H1 (cell line): Measurements from ENCODE around the gene TEX51. TPM values are rescaled to one million over a fixed set of nuclear protein-coding genes. Genes with fewer than 3 reads are reported as not detected.

Source experiments
- CTCF ChIA-PET: fragments of 300-600 bp; sonication (Branson Sonifier 250); formaldehyde crosslinking; loops from one replicate; lab custom pipeline; 2021; ENCODE audit not compliant: partially characterized antibody; lab: Charles Lee
- POLR2A ChIA-PET: fragments of 300-600 bp; sonication (Branson Sonifier 250); formaldehyde crosslinking; loops from one replicate; lab custom pipeline; 2021; ENCODE audit warnings: inconsistent platforms; ENCODE audit not compliant: partially characterized antibody; lab: Charles Lee
- DNase-seq, 2 experiments: peaks; one replicate each; pipeline versions ENCODE4 v3.0.0 to v3.0.0-alpha.2; 2010 to 2022; ENCODE audit warnings: low spot score in 2 of 2, low read depth in 1 of 2, mixed read lengths in 1 of 2
- FAIRE-seq: peaks from 2 replicates; lab custom pipeline; 2011; peaks lifted over from hg19 to GRCh38; lab: Jason Lieb, UNC
- H2AFZ ChIP-seq: 2 replicates; pipeline ENCODE4 v1.8.1; 2012; ENCODE audit warnings: low read length, inconsistent platforms
- H2AK5ac ChIP-seq: 2 replicates; pipeline ENCODE4 v1.6.1; 2013; ENCODE audit warnings: low read depth, low read length
- H2BK120ac ChIP-seq: replicated peaks from 2 replicates; pipeline ENCODE3; 2013; ENCODE audit warnings: low read depth, low read length, inconsistent platforms
- H2BK12ac ChIP-seq: 2 replicates; pipeline ENCODE4 v1.6.1; 2013; ENCODE audit warnings: low read depth, low read length
- H2BK15ac ChIP-seq: 2 replicates; pipeline ENCODE4 v1.6.1; 2013; ENCODE audit warnings: low read length
- H2BK20ac ChIP-seq: 2 replicates; pipeline ENCODE4 v1.6.1; 2013; ENCODE audit warnings: low read length
- H2BK5ac ChIP-seq: 2 replicates; pipeline ENCODE4 v1.6.1; 2013; ENCODE audit warnings: low read depth, low read length
- H3K14ac ChIP-seq: 2 replicates; pipeline ENCODE4 v1.6.1; 2013; ENCODE audit warnings: inconsistent platforms; ENCODE audit not compliant: insufficient read length
- H3K18ac ChIP-seq: 2 replicates; pipeline ENCODE4 v1.6.1; 2013; ENCODE audit warnings: low read length; ENCODE audit errors: extremely low read depth
- H3K23ac ChIP-seq: 2 replicates; pipeline ENCODE4 v1.6.1; 2013; ENCODE audit warnings: inconsistent platforms; ENCODE audit not compliant: insufficient read length
- H3K23me2 ChIP-seq: 2 replicates; pipeline ENCODE4 v1.6.1; 2013; ENCODE audit warnings: low read depth, low read length
- H3K27ac ChIP-seq: 2 replicates; pipeline ENCODE4 v1.6.1; 2011; ENCODE audit warnings: low read depth, low read length, inconsistent platforms
- H3K27me3 ChIP-seq, 4 experiments: replicated peaks in 1 of 4; 1 replicate in 1 of 4; 2 replicates in 3 of 4; pipeline versions ENCODE4 v1.6.1 to v1.8.1; 2011 to 2013; ENCODE audit warnings: low read length in 3 of 4, mild to moderate bottlenecking in 3 of 4, inconsistent platforms in 2 of 4, mixed read lengths in 2 of 4, moderate library complexity in 1 of 4; ENCODE audit not compliant: control insufficient read depth in 3 of 4, insufficient read depth in 3 of 4; ENCODE audit errors: extremely low read depth in 1 of 4
- H3K36me3 ChIP-seq, 4 experiments: 2 replicates each; pipeline versions ENCODE4 v1.6.1 to v1.8.1; 2011 to 2013; ENCODE audit warnings: mild to moderate bottlenecking in 4 of 4, low read length in 3 of 4, moderate library complexity in 2 of 4, control low read depth in 1 of 4, inconsistent platforms in 1 of 4; ENCODE audit not compliant: insufficient read depth in 4 of 4, control insufficient read depth in 2 of 4
- H3K4ac ChIP-seq: replicated peaks from 2 replicates; pipeline ENCODE3; 2013; ENCODE audit warnings: low read length, low read depth, mixed read lengths, inconsistent platforms; ENCODE audit not compliant: insufficient read length
- H3K4me1 ChIP-seq, 4 experiments: replicated peaks in 1 of 4; 1 replicate in 1 of 4; 2 replicates in 3 of 4; pipeline versions ENCODE4 v1.6.1 to v1.8.1; 2011 to 2013; ENCODE audit warnings: low read length in 3 of 4, inconsistent platforms in 2 of 4, mixed read lengths in 1 of 4; ENCODE audit not compliant: insufficient read depth in 4 of 4, control insufficient read depth in 3 of 4
- H3K4me2 ChIP-seq, 2 experiments: 2 replicates each; pipeline versions ENCODE4 v1.6.1 to v1.8.1; 2011 to 2013; ENCODE audit warnings: low read depth in 2 of 2, low read length in 2 of 2, control low read depth in 1 of 2, inconsistent platforms in 1 of 2, mild to moderate bottlenecking in 1 of 2; ENCODE audit not compliant: insufficient read depth in 1 of 2
- H3K4me3 ChIP-seq, 4 experiments: fragments of 200-600, 300-600 bp in 1 of 4; sonication (generic), shearing (Covaris generic), sonication (Bioruptor Twin) in 1 of 4; 2 replicates each; pipeline versions ENCODE4 v1.5.1 to v1.8.1; 2011 to 2016; ENCODE audit warnings: low read length in 4 of 4, low read depth in 3 of 4, control low read depth in 2 of 4, inconsistent platforms in 2 of 4, mild to moderate bottlenecking in 2 of 4, mixed read lengths in 1 of 4, moderate library complexity in 1 of 4; ENCODE audit not compliant: insufficient read depth in 2 of 4; ENCODE audit errors: extremely low read depth in 1 of 4
- H3K56ac ChIP-seq: replicated peaks from 2 replicates; pipeline ENCODE3; 2013; ENCODE audit warnings: low read depth, mild to moderate bottlenecking, mixed read lengths, low read length, inconsistent platforms; ENCODE audit not compliant: insufficient read length
- H3K79me1 ChIP-seq: 2 replicates; pipeline ENCODE4 v1.6.1; 2013; ENCODE audit warnings: low read depth, low read length, control low read depth
- H3K79me2 ChIP-seq, 2 experiments: 2 replicates each; pipeline versions ENCODE4 v1.6.1 to v1.8.1; 2012 to 2013; ENCODE audit warnings: low read length in 2 of 2, mild to moderate bottlenecking in 2 of 2, inconsistent platforms in 1 of 2; ENCODE audit not compliant: insufficient read depth in 2 of 2, control insufficient read depth in 1 of 2
- H3K9ac ChIP-seq, 4 experiments: replicated peaks in 1 of 4; 1 replicate in 1 of 4; 2 replicates in 3 of 4; pipeline versions ENCODE4 v1.6.1 to v1.8.1; 2011 to 2013; ENCODE audit warnings: low read depth in 3 of 4, low read length in 3 of 4, control low read depth in 2 of 4, mild to moderate bottlenecking in 2 of 4, moderate library complexity in 2 of 4, inconsistent platforms in 1 of 4; ENCODE audit errors: extremely low read depth in 1 of 4
- H3K9me3 ChIP-seq, 2 experiments: 2 replicates each; pipeline versions ENCODE4 v1.6.1 to v1.8.1; 2012 to 2013; ENCODE audit warnings: mild to moderate bottlenecking in 2 of 2, moderate library complexity in 2 of 2, control low read depth in 1 of 2, inconsistent platforms in 1 of 2, low read depth in 1 of 2, low read length in 1 of 2, mixed read lengths in 1 of 2; ENCODE audit not compliant: insufficient read depth in 2 of 2
- H4K20me1 ChIP-seq, 2 experiments: replicated peaks in 1 of 2; 2 replicates each; pipeline versions ENCODE3 to v1.8.1; 2011 to 2013; ENCODE audit warnings: inconsistent platforms in 2 of 2, low read length in 2 of 2, mild to moderate bottlenecking in 1 of 2; ENCODE audit not compliant: insufficient read depth in 2 of 2, control insufficient read depth in 1 of 2
- H4K5ac ChIP-seq: 2 replicates; pipeline ENCODE4 v1.6.1; 2013; ENCODE audit warnings: low read length, low read depth, mixed read lengths, inconsistent platforms; ENCODE audit not compliant: insufficient read length
- H4K8ac ChIP-seq: 2 replicates; pipeline ENCODE4 v1.8.0; 2013; ENCODE audit warnings: mild to moderate bottlenecking, moderate library complexity, low read length, inconsistent platforms; ENCODE audit not compliant: insufficient read depth; ENCODE audit errors: extremely low read depth
- H4K91ac ChIP-seq: replicated peaks from 2 replicates; pipeline ENCODE3; 2013; ENCODE audit warnings: low read length, mixed read lengths, inconsistent platforms; ENCODE audit not compliant: insufficient read length
- CBX8 ChIP-seq: fragments of 300-800, 300-1000 bp; sonication (generic); IDR thresholded peaks from 2 replicates; pipeline ENCODE4 v1.7.1; 2016; ENCODE audit warnings: low read depth, low read length, borderline replicate concordance
- CHD2 ChIP-seq: IDR thresholded peaks from 2 replicates; pipeline ENCODE4 v1.6.1; 2012; ENCODE audit warnings: low read length, improper control_type of control experiment
- EGR1 ChIP-seq: IDR thresholded peaks from 2 replicates; pipeline ENCODE4 v1.6.1; 2011; ENCODE audit warnings: low read depth, low read length, borderline replicate concordance
- HDAC2 ChIP-seq, 2 experiments: fragments of 300-600 bp in 1 of 2; sonication (generic) in 1 of 2; IDR thresholded peaks; 2 replicates each; pipeline ENCODE4 v1.6.1; 2011 to 2012; ENCODE audit warnings: low read depth in 2 of 2, low read length in 2 of 2, mild to moderate bottlenecking in 2 of 2, moderate library complexity in 2 of 2, borderline replicate concordance in 1 of 2, inconsistent platforms in 1 of 2
- HDAC6 ChIP-seq: IDR thresholded peaks from one replicate; pipeline ENCODE4 v1.7.1; 2012; ENCODE audit warnings: low read depth, mild to moderate bottlenecking, inconsistent platforms, low read length, moderate library complexity
- KDM1A ChIP-seq: fragments of 200-600, 300-600 bp; sonication (generic); IDR thresholded peaks from 2 replicates; pipeline ENCODE4 v1.7.1; 2016; ENCODE audit warnings: mild to moderate bottlenecking, low read length, borderline replicate concordance
- RNF2 ChIP-seq: fragments of 200-900, 300-1000 bp; sonication (generic); IDR thresholded peaks from 2 replicates; pipeline ENCODE4 v1.7.1; 2016; ENCODE audit warnings: borderline replicate concordance, low read depth, mild to moderate bottlenecking, antibody characterized with exemption, low read length; ENCODE audit not compliant: poor library complexity, severe bottlenecking; ENCODE audit errors: missing control alignments
- SAP30 ChIP-seq: fragments of 300-600 bp; sonication (generic); IDR thresholded peaks from 2 replicates; pipeline ENCODE4 v1.7.1; 2012; ENCODE audit warnings: low read length, moderate library complexity, mild to moderate bottlenecking, inconsistent platforms; ENCODE audit not compliant: insufficient read depth, insufficient replicate concordance
- SIN3A ChIP-seq, 2 experiments: IDR thresholded peaks in 1 of 2; conservative IDR thresholded peaks in 1 of 2; 2 replicates each; pipeline ENCODE4 v1.6.1; 2011 to 2012; ENCODE audit warnings: low read length in 2 of 2, improper control_type of control experiment in 1 of 2, low read depth in 1 of 2, mild to moderate bottlenecking in 1 of 2
- SRF ChIP-seq: IDR thresholded peaks from 2 replicates; pipeline ENCODE4 v1.6.1; 2011; ENCODE audit warnings: mild to moderate bottlenecking, low read depth, low read length, moderate library complexity
- TEAD4 ChIP-seq: IDR thresholded peaks from 2 replicates; pipeline ENCODE4 v1.6.1; 2012; ENCODE audit warnings: low read depth, low read length, inconsistent platforms, mixed read lengths
- YY1 ChIP-seq: IDR thresholded peaks from 2 replicates; pipeline ENCODE4 v1.6.1; 2011; ENCODE audit warnings: low read depth, mild to moderate bottlenecking, low read length
- WGBS, 2 experiments: shearing (Covaris generic) in 1 of 2; methylation state at CpG; one replicate each; pipeline versions ENCODE4 v1.1.6 to v1.1.7; 2013 to 2015; ENCODE audit warnings: low lambda C conversion rate in 2 of 2, mixed read lengths in 2 of 2, inconsistent platforms in 1 of 2, low coverage in 1 of 2, missing lambda C conversion rate in 1 of 2; ENCODE audit not compliant: insufficient replicate concordance in 2 of 2, insufficient coverage in 1 of 2, insufficient read length in 1 of 2; ENCODE audit errors: extremely low coverage in 1 of 2, missing lambda C conversion rate in 1 of 2; 5-methylcytosine and 5-hydroxymethylcytosine counted together
- long read RNA-seq, 2 experiments: library from RNA in 1 of 2; library from capped mRNA in 1 of 2; stranded (forward); transcript quantifications; one replicate each; pipeline ENCODE4 v2.0.0, GENCODE V29; 2021; ENCODE audit warnings: inconsistent platforms in 1 of 2
- polyA minus RNA-seq, 3 experiments: library from RNA; depleted of rRNA, polyadenylated mRNA; stranded (reverse); fragments of >200 nt; gene quantifications; 1 replicate in 2 of 3; 2 replicates in 1 of 3; pipeline ENCODE4 v1.2.3, GENCODE V29; 2011
- polyA plus RNA-seq, 7 experiments: library from polyadenylated mRNA; depleted of rRNA in 3 of 7; stranded (reverse) in 5 of 7; unstranded in 2 of 7; fragments of >200 nt in 5 of 7; fragments of 200-250 nt in 2 of 7; gene quantifications; 1 replicate in 5 of 7; 2 replicates in 1 of 7; 4 replicates in 1 of 7; pipeline versions ENCODE4 v1.2.1 to v1.2.3, GENCODE V29; 2011 to 2013; ENCODE audit warnings: missing spikeins in 2 of 7, mixed read lengths in 2 of 7
- total RNA-seq: library from RNA; stranded (reverse); fragmentation: NEBNext Ultra II Directional; extraction: Animal tissue kit (Norgen Biotek cat#: 25700); gene quantifications from 2 replicates; pipeline ENCODE4 v1.2.1, GENCODE V29; 2021

Gene TEX51
- total RNA-seq (not detected in 2 replicates), polyA plus RNA-seq (2011; rRNA removed) (not detected in 2 replicates), polyA minus RNA-seq (2011; rRNA and poly(A)+ RNA removed) (not detected in 2 replicates)
- polyA plus RNA-seq (2011; cell fraction: cytosol; rRNA removed), result not detected
- not detected for polyA plus RNA-seq (2011; cell fraction: nucleus; rRNA removed)
- polyA plus RNA-seq (2012, experiment 1 of 2), result not detected in 4 replicates
- polyA plus RNA-seq (2012, experiment 2 of 2), result not detected
- not detected for polyA plus RNA-seq (2013, experiment 1 of 2)
- polyA plus RNA-seq (2013, experiment 2 of 2), result not detected
- polyA minus RNA-seq (2011; cell fraction: cytosol; rRNA and poly(A)+ RNA removed), result not detected
- not detected for polyA minus RNA-seq (2011; cell fraction: nucleus; rRNA and poly(A)+ RNA removed)
- long read RNA-seq, experiment 1, result 0 reads
- long read RNA-seq, experiment 2, result 0 reads

- Histone ChIP-seq H2BK12ac (no peak within 1 kb of the TSS), H2BK15ac (no peak within 1 kb of the TSS), H3K4ac (no peak within 1 kb of the TSS), H3K18ac (no peak within 1 kb of the TSS), H2BK120ac (no peak within 1 kb of the TSS), H2AK5ac (no peak within 1 kb of the TSS), H3K4me3 (no peak within 1 kb of the TSS), H3K23ac (no peak within 1 kb of the TSS), H3K79me2 (no peaks in the 10 kb centered on the region), H3K4me1 (no peaks in the 10 kb centered on the region), H3K27me3 (no peaks in the 10 kb centered on the region), H4K8ac (no peak within 1 kb of the TSS), H3K56ac (no peak within 1 kb of the TSS), H4K5ac (no peak within 1 kb of the TSS), H2BK5ac (no peak within 1 kb of the TSS), H2AFZ (no peak within 1 kb of the TSS), H4K20me1 (no peaks in the 10 kb centered on the region), H3K27ac (no peak within 1 kb of the TSS), H3K79me1 (no peaks in the 10 kb centered on the region), H3K9me3 (peaks cover 1% of the 10 kb centered on the region in 2 experiments; a peak in 1 of 4 replicates), H3K14ac (no peak within 1 kb of the TSS), H2BK20ac (no peak within 1 kb of the TSS), H3K9ac (no peak within 1 kb of the TSS), H3K4me2 (no peak within 1 kb of the TSS), H3K36me3 (no peaks in the 10 kb centered on the region), H4K91ac (no peak within 1 kb of the TSS), H3K23me2 (no peaks in the 10 kb centered on the region)
- FAIRE-seq (no peak), DNase-seq (no peak)
- POLR2A ChIA-PET, result no interaction called here
- CTCF ChIA-PET, result interaction anchor here (1.0 to 1.3 kb wide), 2 partner anchors 13 to 16 kb away, joined by 3 to 4 read pairs; no protein-coding TSS in a partner anchor
- WGBS, 2 experiments, result 84% methylated on average over 5 of the region's 5 CpGs; no CpG with 5 or more reads in 1 of the 2 experiments
- TF ChIP-seq RNF2 (no peak), TEAD4 (no peak), CHD2 (no peak), SRF (no peak), KDM1A (no peak), HDAC6 (no peak), CBX8 (no peak), EGR1 (no peak), YY1 (no peak), SAP30 (no peak), SIN3A (conservative IDR thresholded peaks at IDR 0.05 in 1 of 2, IDR thresholded peaks at IDR 0.05 in 1 of 2; ENCODE audit: low read depth in 1 of 2, low read length in 2 of 2) (no peak), HDAC2 (IDR thresholded peaks at IDR 0.05; ENCODE audit: borderline replicate concordance in 1 of 2, low read depth in 2 of 2, low read length in 2 of 2) (no peak)
Observed at GRCh38 chr2:126898636-126899035, at the start of gene TEX51. Gene TEX51 (plus strand): TSS chr2:126898890. CDS start chr2:126898919, 29 bp downstream.
